ENCODE data around the gene FMO5. TPM values are rescaled to one million over a fixed set of nuclear protein-coding genes. Genes with fewer than 3 reads are reported as not detected.

Gene FMO5
- total and polyA plus RNA-seq, 2 of the 13 experiments (the other 11 are each of a cell fraction or from before 2014, with no cell fraction given) = 48.2 to 149 TPM

- TF ChIP-seq MYC (CRISPR knock-in tag; IDR thresholded peaks at IDR 0.05; ENCODE audit: borderline replicate concordance) = no peak
- TF ChIP-seq EED (CRISPR knock-in tag; IDR thresholded peaks at IDR 0.05) = no peak
- TF ChIP-seq ZNF615 (CRISPR knock-in tag; IDR thresholded peaks at IDR 0.05; ENCODE audit: borderline replicate concordance) = no peak
- no peak for TF ChIP-seq SNRNP70 (IDR thresholded peaks at IDR 0.05; ENCODE audit: low read depth, low read length)
- TF ChIP-seq SAP130 (CRISPR knock-in tag; IDR thresholded peaks at IDR 0.05; ENCODE audit: low read depth) = peak; percentile 69
- no peak for TF ChIP-seq ZNF407 (CRISPR knock-in tag; IDR thresholded peaks at IDR 0.05; ENCODE audit: not compliant biosample characterization)
- TF ChIP-seq ARID4A (CRISPR knock-in tag; IDR thresholded peaks at IDR 0.05; ENCODE audit: borderline replicate concordance) = no peak
- TF ChIP-seq DZIP1 (CRISPR knock-in tag; IDR thresholded peaks at IDR 0.05) = no peak
- no peak for TF ChIP-seq ZFP62 (CRISPR knock-in tag; IDR thresholded peaks at IDR 0.05)
- TF ChIP-seq ZNF275 (CRISPR knock-in tag; IDR thresholded peaks at IDR 0.05; ENCODE audit: borderline replicate concordance) = no peak
- TF ChIP-seq ZNF451 (CRISPR knock-in tag; IDR thresholded peaks at IDR 0.05) = no peak
Measured at GRCh38 chr1:147215540-147215916, 9.6 kb downstream of the FMO5 start (continued).

Measured in HepG2 (cell line).